DMS53 treated with DMSO at 0.1 percent for 48 hours (cell line): ENCODE results near the gene PLAAT2.
"Not testable (repeated sequence)": the region's sequence is repeated elsewhere in the genome, so short reads cannot be mapped to it uniquely, and the experiment has no call there.

Source experiments
- DNase-seq: peaks from one replicate; lab custom pipeline; 2025; ENCODE audit not compliant: unreplicated experiment; lab: John Stamatoyannopoulos, UW

The PLAAT2 gene

DNA sequence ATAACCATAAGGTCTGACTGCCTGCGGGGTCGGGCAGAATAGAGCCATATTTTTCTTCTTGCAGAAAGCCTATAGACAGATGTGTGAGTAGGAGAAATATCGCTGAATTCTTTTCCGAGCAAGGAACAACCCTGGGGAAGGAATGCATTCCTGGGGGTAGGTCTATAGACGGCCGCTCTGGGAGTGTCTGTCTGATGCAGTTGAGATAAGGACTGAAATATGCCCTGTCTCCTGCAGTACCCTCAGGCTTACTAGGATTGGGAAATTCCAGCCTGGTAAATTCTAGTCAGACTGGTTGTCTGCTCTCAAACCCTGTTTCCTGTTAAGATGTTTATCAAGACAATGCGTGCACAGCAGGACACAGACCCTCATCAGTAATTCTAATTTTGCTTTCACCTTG is 18.0 kb upstream of the PLAAT2 start:
- not testable (repeated sequence) for DNase-seq

DNA sequence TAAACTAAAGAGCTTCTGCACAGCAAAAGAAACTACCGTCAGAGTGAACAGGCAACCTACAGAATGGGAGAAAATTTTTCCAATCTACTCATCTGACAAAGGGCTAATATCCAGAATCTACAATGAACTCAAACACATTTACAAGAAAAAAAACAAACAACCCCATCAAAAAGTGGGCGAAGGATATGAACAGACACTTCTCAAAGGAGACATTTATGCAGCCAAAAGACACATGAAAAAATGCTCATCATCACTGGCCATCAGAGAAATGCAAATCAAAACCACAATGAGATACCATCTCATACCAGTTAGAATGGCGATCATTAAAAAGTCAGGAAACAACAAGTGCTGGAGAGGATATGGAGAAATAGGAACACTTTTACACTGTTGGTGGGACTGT is 15.7 kb upstream of the PLAAT2 start:
- DNase-seq, result not testable (repeated sequence)

DNA sequence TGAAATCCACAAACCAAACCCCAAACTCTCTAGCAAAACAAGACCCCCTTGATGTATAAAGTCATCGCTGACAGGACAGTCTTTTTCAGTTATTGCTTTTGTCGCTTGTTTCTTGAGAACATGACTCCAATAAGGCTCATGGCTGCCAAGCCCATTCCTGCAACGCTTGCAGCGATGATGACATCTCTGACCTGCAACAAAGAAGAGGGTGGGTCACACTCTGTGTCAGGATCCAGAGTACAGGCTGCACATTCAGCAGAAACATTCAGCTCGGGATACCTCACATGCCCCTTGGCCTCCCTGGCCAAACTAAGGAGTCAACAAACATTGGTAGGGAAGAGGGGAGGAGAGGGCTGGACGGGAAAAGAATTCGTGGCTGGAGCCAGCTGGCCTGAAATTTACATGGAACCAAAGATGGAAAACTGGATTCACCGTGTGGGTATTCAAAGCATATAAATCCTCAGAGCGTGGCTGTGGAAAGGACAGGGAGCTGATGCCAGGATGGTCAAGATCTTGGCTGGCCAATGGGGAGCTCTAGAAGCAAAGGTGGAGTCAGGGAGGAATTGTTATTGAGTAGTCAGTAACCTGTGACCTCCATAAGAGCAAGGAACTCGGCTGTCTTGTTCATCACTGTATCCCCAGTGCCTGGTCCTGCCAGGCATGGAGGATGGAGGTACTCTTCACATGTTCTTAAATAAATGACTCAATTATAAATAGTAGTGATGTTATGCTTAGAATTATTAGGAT is 11.8 kb upstream of the PLAAT2 start:
- DNase-seq, result no peak

DNA sequence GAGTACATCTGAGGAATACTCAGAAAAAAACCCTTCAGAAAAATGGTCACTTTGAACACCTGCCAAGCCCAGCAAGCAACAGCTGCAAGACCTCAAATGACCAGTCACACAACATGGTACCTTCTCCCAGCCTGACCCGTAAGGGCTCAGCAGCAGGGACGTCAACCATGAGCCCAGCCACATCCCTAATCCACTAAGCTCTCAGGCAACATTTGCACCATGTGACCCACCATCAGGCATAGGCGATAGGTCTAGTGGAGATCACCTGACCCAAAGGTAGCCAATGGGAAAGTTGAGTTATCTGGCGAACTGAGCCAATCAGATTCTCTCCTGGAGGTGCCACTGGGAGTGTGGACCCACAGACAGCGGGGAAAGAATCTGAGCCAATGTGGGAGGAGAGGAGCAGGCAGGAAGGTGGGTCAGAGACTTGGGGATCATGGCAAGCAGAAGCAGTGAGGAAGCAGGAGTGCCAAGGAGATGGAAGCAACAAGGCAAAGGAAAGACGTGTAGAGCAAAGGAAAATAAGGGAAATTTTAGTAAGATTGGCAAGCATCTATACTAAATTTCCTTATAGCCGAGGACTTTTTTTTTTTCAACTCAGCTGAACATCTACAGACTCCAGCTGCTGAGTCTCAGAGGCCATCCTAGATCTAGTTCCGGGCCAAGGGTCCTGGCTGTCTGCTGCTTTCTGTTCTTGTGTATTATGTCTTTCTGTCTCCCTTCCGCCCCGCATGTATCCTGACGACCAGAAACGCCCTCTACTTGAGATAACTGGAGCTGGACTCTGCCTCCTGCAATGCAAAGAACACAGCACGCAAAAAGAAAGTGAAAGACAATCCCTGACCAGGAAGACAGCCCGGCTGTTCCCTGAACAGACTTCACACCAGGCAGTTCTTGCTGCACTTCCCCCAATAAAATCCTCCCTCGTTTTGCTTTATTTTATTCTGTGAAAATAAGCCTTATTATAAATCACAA is 11.0 kb upstream of the PLAAT2 start:
- peak; percentile 53 for DNase-seq

DNA sequence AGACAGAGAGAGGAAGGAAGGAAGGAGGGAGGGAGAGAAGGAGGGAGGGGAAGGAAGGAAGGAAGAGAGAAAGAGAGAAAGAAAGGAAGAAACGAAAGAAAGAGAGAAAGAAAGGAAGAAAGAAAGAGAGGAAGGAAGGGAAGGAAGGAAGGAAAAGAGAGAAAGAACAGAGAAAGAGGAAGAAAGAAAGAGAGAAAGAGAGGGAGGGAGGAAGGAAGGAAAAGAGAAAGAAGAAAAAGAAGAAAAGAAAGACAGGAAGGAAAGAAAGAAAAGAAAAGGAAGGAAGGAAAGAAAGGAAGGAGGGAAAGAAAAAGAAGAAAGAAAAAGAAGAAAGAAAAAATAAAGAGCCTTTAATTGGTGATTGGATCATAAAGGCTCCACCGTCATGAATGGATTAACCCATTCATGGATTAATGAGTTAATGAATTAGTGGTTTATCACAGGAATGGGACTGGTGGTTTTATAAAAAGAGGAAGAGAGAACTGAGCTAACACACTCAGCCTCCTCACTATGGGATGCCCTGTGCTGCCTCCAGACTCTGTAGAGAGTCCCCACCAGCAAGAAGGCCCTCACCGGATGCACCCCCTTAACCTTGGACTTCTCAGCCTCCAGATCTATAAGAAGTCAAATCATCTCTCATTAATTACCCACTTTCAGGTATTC is 9.0 kb upstream of the PLAAT2 start:
- DNase-seq, result no peak

DNA sequence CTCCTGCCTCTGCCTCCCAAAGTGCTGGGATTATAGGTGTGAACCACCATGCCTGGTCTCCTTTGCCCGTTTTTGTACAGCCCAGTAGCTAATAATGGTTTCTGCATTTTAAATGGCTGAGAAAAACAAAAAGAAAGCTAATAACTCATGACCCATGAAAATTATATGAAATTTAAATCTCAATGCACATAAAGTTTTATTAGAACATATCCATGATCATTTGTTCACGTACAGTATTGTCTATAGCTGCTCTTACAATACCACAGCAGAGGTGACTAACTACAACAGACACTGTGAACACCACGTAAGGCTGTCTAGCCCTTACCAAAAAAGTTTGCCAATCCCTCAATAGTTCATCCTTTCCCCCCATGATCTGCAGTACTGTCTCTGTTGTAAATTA is 6.4 kb upstream of the PLAAT2 start:
- no peak for DNase-seq

DNA sequence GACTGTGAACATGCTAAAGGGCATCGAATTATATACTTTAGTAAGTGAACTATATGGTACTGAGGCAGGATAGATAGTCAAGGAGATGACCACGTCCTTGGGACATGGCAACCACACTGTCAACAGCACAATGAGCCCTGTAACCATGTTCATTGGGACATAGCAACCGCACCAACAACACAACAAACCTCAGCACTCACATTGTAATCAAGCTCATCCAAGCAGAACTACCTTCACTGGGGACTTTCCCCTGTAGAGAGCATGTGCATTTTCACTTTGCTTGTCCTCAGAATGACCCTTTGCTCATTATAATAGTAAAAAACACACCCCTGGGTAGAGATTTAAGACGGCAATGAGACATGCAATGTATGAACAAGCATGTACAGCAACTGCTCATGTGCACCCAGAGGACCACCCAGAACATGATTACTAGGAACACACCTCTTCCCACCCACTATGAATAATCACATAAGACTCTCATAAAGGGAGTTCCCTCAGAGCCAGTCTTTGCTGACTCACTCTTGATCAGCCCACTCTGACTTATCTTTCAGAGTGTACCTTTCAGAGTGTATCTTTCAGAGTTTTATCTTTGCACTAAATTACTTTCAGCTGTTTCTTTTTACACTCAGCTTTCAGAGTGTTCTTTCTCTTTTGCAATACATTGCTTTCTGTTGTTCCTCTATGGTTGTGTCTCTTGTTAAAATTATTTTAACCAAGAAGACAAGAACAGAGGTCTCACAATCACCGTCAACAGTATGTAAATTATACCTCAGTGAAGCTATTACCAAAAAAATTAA is 4.1 kb upstream of the PLAAT2 start:
- peak; percentile 68 for DNase-seq

DNA sequence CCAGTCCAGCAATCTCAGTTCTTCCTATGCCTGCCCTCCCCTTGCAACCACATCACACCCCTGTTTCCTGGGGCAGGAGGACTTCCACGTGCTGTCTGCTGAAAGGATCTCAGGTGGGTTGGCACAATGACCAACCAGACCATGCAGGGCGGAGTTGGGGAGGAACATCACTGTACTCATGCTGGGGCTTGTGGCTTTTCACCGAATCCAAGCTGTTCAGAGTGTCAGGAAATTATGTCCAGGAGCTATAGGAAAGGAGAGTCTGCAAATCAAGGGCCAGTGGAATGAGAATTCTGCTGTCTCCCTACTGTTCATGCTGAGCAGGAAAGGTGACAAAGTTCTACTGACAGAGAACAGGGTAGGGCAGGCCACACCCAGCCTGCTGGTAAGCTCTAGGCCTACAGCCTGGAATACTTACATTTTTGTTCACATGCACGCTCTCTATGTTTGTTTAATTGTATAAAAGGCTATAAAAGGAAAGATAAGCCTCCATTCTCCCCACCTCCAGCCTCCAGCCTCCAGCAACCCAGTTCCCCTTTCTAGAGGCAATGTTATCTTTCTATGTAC is 1.7 kb upstream of the PLAAT2 start:
- no peak for DNase-seq

DNA sequence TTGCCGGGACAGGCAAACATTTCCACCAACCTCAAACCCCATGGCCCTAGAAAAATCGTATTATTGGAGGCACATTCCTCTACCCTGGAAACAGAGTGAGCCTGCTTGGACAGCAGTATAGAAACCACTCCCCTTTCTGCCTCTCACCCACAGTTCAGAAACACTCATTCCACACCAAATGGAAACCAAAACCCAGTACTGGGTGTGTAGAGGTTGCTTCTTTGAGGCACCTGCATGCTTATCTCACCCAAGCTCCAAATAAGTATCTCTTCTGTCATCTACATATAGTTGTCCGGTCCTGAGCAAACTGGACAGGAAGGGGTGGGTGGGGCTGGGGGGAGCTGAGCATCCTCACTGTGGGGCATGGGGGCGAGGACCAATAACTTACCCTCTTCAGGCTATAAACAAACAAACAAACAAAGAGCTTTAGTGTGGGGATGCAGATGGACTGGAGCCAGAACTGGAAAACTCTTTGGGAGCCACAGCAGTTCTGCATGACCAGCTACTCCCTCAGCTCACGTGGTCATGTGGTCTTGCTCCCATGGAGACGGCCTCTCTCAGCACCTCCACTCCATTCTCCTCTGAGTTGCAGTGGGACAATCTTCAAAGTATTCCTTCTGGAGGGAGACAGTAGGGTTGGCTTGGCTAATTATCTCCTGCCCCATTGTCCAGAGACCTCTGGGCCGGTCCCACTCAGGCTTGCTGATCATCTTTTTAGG is 1.0 kb upstream of the PLAAT2 start:
- DNase-seq, result no peak

DNA sequence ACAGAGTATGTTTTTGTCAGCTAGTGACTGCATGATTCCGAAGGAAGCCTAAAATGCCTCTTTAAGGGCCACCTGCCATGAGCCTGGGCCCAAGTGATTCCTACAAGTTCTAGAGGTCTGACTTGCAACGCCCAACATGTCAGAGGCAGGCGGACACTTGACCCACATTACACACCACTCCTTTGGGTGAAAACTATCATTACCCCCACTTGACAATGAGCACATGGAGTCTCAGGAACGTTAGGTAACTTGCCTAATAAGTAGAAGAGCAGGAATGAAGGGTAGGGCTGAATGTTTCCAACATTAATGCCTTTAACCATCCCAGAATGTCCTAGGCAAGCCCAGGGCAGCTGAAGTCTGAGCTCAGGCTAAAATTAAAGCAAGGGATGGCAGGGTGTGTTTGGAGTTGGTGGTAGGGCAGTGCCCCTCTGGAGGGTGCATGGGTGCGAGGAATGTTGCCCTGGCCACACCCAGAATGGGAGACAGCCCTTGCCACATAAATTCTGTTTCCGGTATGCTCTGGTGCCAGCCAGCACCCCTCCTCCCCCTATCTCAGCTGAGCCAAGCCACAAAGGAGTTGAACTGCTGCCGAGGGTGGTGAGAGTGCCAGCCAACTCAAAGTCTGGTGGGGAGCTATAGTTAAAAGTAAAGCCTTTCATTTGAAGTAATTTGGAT is 2.5 kb downstream of the PLAAT2 start:
- DNase-seq, result no peak

DNA sequence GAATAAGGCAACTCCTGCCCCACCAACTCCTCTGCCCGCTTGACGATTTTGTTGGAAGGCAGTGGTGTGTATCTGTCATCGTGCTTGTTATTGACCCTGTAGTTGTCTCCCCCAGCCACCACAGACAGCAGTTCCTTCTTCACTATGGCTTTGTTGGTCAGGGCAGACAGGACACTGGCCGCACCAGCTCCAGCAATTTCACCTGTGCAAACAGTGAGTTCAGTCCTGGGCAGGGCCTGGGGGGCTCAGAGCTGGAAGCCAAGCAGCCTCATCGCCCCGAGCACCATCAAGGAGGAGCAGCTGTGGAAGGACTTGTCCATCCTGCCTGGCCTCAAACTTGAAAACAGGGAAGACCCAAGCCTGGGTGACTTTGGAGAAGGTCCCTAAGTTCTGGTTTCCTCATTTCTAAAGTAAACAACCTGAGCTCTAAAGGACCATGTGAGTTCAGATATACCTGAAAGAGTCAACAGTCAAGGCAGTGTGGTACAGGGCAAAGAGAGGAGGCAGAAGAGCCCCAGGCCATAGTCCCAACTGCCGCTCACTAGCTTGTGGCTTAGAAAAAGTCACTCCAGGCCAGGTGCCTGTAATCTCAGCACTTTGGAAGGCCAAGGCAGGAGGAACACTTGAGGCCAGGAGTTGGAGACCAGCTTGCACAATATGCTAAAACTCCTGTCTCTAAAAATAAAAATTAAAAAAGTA is 4.6 kb downstream of the PLAAT2 start:
- DNase-seq, result no peak

DNA sequence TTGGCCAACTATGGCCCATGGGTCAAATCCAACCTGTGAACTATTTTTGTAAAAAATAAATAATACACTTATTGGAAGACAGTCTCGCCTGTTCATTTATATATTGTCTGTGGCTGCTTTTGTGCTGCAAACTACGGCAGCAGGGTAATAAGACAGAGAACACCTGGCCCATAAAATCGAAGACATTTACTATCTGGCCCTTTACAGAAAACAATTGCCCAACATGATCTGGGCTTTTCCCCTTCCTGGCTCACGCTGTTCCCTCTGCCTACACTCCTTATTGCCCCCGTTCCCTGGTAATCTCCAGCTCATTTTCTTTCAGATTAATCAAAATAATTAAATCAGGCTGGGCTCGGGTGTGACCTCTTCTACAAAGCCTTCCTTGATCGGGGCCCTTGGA is 5.6 kb downstream of the PLAAT2 start:
- no peak for DNase-seq

DNA sequence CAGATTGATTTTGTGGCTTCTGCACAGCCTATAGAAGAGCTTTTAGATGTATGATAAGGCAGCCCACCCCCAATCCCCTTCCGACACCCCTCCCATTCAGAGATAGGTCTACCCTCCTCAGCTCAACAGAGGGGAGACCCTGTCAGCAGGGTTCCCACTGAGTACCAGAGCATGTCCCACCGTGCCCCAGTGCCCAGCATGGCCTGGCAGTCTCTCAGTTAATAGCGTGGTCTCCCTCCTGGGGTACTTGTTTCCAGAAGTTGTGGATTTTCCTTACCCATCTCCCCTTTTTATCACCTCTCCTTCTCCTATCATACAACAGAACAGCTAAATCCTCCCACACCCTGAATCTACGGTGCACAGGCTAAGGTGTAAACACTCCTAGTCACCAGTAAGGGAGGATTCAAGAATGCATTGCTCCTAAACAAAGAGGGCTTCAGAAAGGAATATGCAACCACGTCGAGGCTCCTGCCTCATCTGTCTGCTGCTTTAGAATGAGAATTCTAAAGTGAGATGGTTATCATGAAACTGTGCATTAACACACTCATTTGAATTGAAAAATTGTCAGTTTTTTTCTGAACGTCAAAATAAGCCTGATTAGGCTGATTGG is 6.7 kb downstream of the PLAAT2 start:
- no peak for DNase-seq

DNA sequence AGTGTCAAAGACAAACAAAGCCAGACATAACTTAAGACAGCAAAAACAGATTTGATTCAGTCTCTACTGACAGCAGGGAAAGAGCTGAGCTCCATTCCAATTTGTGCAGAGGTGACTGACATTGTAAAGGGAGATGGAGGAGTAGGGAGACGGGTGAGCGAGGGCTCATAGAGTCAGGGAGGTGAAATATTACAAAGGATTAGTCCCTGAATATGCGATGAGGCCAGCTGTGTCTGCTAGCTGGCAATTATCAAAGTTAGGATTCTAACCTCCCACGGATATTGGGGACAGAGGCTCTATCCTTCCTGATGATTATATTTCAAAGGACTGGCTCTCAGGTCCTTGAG is 8.3 kb downstream of the PLAAT2 start:
- no peak for DNase-seq

DNA sequence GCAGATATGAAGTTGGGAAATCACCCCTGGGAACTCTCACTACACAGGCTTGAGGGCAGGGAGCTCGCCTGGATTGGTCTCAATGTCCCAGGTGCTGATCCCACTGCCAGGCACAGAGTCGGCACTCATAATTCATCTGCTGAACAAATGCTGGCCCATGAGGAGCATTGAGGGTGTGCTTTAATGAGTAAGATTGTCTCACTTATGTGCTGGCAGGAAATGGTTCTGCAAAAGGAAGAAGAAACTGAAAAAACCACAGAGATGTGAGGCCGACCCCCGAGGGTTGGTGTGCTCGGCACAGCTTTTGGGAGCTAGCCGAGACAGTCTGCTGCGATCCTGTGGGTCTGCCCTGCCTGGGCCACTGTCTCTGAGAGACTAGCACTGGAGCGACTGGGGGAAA is 9.4 kb downstream of the PLAAT2 start:
- DNase-seq, result no peak

DNA sequence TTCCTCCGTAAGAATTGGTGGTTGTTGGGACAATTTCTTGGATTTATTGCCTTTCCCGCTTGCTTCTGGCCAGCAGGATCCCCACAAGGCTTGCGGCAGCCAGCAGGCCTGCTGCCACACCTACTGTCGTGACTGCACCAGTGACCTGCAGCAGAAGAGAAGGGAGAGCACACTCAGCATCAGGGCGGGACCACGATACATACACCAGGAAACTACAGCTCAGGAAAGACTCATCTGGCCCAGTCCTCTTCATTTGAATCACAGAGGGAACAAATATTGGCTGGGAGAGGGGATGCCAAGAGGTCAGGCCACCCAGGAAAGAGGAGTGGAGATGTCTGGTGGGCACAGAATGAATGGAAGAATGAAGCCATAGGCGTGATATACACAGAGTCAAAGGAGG is 10.3 kb downstream of the PLAAT2 start:
- DNase-seq, result no peak

DNA sequence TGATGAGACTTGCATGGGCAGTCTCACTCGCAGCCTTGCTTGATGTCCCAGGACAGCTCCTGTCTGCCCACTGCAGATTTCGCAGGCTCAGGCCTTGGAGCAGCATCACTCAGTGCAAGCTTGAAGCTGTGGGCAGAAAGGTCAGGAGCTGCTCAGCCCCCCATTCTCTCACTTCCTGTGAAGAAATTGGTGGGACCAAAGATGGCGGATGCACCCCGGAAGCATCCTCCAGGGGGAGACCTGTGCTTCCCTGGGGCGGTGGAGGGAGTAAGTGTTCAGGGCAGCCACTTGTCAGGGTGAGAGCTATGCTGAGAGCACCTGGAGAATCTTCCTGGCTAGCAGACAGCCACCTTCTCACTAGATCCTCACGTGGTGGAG is 11.3 kb downstream of the PLAAT2 start:
- DNase-seq, result no peak

DNA sequence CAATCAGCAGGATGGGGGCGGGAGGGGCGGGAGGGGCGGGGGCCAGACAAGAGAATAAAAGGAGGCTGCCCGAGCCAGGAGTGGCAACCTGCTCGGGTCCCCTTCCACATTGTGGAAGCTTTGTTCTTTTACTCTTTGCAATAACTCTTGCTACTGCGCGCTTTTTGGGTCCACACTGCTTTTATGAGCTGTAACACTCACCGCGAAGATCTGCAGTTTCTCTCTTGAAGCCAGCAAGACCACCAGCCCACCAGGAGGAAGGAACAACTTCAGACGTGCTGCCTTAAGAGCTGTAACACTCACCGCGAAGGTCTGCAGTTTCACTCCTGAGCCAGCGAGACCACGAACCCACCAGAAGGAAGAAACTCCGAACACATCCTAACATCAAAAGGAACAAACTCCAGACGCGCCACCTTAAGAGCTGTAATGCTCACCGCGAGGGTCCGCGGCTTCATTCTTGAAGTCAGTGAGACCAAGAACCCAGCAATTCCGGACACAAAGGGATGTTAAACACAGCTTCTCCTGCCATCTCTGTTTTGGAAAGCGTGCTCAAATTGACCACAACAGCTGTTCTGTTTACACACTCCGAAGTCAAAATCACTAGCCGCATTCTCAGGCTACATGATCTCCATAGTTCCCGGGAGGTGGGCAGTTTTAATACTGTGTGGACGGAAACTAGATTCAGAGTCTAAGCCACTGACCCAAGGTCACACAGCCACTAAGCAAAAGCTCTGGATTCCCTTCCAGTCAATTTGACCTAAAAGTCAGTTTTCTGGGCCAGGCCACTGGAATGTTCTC is 11.9 kb downstream of the PLAAT2 start:
- DNase-seq, result no peak
